GM12878 (cell line): ENCODE measurements around the gene CYBC1. TPM values are rescaled to one million over a fixed set of nuclear protein-coding genes. Genes with fewer than 3 reads are reported as not detected.

Experiments used
- ATAC-seq: fragments of 200-7000 bp; cut with Tn5 transposase; 3 replicates; pipeline ENCODE4 v1.9.1; 2020; ENCODE audit warnings: mild to moderate bottlenecking, moderate library complexity
- BruUV-seq: library from RNA; stranded (reverse); fragments of 400-500 nt; replicated peaks from 2 replicates; lab custom pipeline; 2021; lab: Mats Ljungman, UMichigan
- CTCF ChIA-PET: fragments of 300-600 bp; sonication (Branson Sonifier 250); formaldehyde crosslinking; extraction: SDS; loops from one replicate; lab custom pipeline; 2021; ENCODE audit warnings: inconsistent platforms; lab: Yijun Ruan, JAX
- POLR2A ChIA-PET: fragments of 350-600 bp; formaldehyde crosslinking; extraction: SDS; loops from one replicate; lab custom pipeline; 2021; ENCODE audit warnings: inconsistent platforms; lab: Charles Lee
- RAD21 ChIA-PET: fragments of 300-600 bp; sonication (Branson Sonifier 250); formaldehyde crosslinking; loops from one replicate; lab custom pipeline; 2023; ENCODE audit warnings: antibody characterized with exemption; ENCODE audit not compliant: unreplicated experiment; lab: Charles Lee
- SMC1A ChIA-PET: fragments of 300-600 bp; sonication (Branson Sonifier 250); formaldehyde crosslinking; loops from one replicate; lab custom pipeline; 2023; ENCODE audit not compliant: unreplicated experiment, uncharacterized antibody; lab: Charles Lee
- DNase-seq: peaks from one replicate; pipeline ENCODE4 v3.0.0-alpha.2; 2011; ENCODE audit warnings: low read depth, low spot score
- FAIRE-seq: peaks from 3 replicates; lab custom pipeline; 2011; peaks lifted over from hg19 to GRCh38; lab: Jason Lieb, UNC
- H2AFZ ChIP-seq: 2 replicates; pipeline ENCODE4 v1.6.0; 2011; ENCODE audit warnings: low read depth, low read length, control low read depth; ENCODE audit not compliant: control insufficient read depth
- H3K27ac ChIP-seq: 2 replicates; pipeline ENCODE4 v1.5.1; 2011; ENCODE audit warnings: control low read depth; ENCODE audit not compliant: control insufficient read depth, insufficient read depth
- H3K27me3 ChIP-seq, 2 experiments: replicated peaks in 1 of 2; 2 replicates each; pipeline versions ENCODE4 v1.6.0 to v1.6.1; 2011; ENCODE audit warnings: low read length in 1 of 2; ENCODE audit not compliant: control insufficient read depth in 2 of 2, insufficient read depth in 2 of 2
- H3K36me3 ChIP-seq, 2 experiments: 2 replicates each; pipeline ENCODE4 v1.5.1; 2011; ENCODE audit warnings: low read length in 1 of 2; ENCODE audit not compliant: control insufficient read depth in 2 of 2, insufficient read depth in 2 of 2
- H3K4me1 ChIP-seq: 2 replicates; pipeline ENCODE4 v1.6.1; 2011; ENCODE audit warnings: mild to moderate bottlenecking, low read length, moderate library complexity, mixed read lengths; ENCODE audit not compliant: control insufficient read depth, insufficient read depth
- H3K4me2 ChIP-seq: 2 replicates; pipeline ENCODE4 v1.6.0; 2011; ENCODE audit warnings: control low read depth; ENCODE audit not compliant: control insufficient read depth, insufficient read depth
- H3K4me3 ChIP-seq: fragments of 200-600 bp; sonication (generic); 2 replicates; pipeline ENCODE4 v1.5.1; 2016
- H3K79me2 ChIP-seq: 2 replicates; pipeline ENCODE4 v1.6.0; 2011; ENCODE audit warnings: low read length; ENCODE audit not compliant: control insufficient read depth, insufficient read depth
- H3K9ac ChIP-seq: 2 replicates; pipeline ENCODE4 v1.8.0; 2011; ENCODE audit warnings: low read length, control low read depth, mixed read lengths; ENCODE audit not compliant: control insufficient read depth, insufficient read depth
- H3K9me3 ChIP-seq: replicated peaks from 3 replicates; pipeline ENCODE4 v1.5.1; 2011; ENCODE audit warnings: mild to moderate bottlenecking, low read length; ENCODE audit not compliant: control insufficient read depth, insufficient read depth
- H4K20me1 ChIP-seq: 2 replicates; pipeline ENCODE4 v1.6.0; 2011; ENCODE audit not compliant: control insufficient read depth, insufficient read depth
- CHD2 ChIP-seq: IDR thresholded peaks from 2 replicates; pipeline ENCODE4 v1.6.1; 2011; ENCODE audit warnings: low read depth, low read length, improper control_type of control experiment, borderline replicate concordance
- CREM ChIP-seq: IDR thresholded peaks from 2 replicates; pipeline ENCODE4 v1.6.1; 2014; ENCODE audit warnings: antibody characterized with exemption, low read depth
- EED ChIP-seq: sonication (generic); IDR thresholded peaks from 2 replicates; pipeline ENCODE4 v1.6.1; 2016; ENCODE audit warnings: antibody characterized with exemption, low read depth
- FOS ChIP-seq: IDR thresholded peaks from 3 replicates; pipeline ENCODE4 v1.6.1; 2011; ENCODE audit warnings: borderline replicate concordance; ENCODE audit not compliant: insufficient read length; ENCODE audit errors: extremely low read depth
- KDM1A ChIP-seq: fragments of 200-600 bp; sonication (generic); IDR thresholded peaks from 2 replicates; pipeline ENCODE4 v1.6.1; 2016; ENCODE audit warnings: borderline replicate concordance
- MTA2 ChIP-seq: fragments of 450-650 bp; IDR thresholded peaks from 2 replicates; pipeline ENCODE4 v1.6.1; 2016; ENCODE audit warnings: low read depth, mild to moderate bottlenecking, moderate library complexity
- MXI1 ChIP-seq: fragments of 150-350 bp; IDR thresholded peaks from 2 replicates; pipeline ENCODE4 v1.6.1; 2011; ENCODE audit warnings: low read depth, mild to moderate bottlenecking, inconsistent platforms, low read length, improper control_type of control experiment
- MYC ChIP-seq: IDR thresholded peaks from 2 replicates; pipeline ENCODE4 v1.6.1; 2011; ENCODE audit warnings: mild to moderate bottlenecking, low read length, moderate library complexity, inconsistent platforms; ENCODE audit not compliant: insufficient read depth, insufficient replicate concordance, insufficient read length, severe bottlenecking
- POLR2AphosphoS5 ChIP-seq: IDR thresholded peaks from 2 replicates; pipeline ENCODE4 v1.6.1; 2011; ENCODE audit warnings: mild to moderate bottlenecking, low read length, inconsistent platforms
- RAD21 ChIP-seq: IDR thresholded peaks from 2 replicates; pipeline ENCODE4 v1.6.1; 2011; ENCODE audit warnings: mild to moderate bottlenecking, low read depth, low read length, moderate library complexity; ENCODE audit not compliant: insufficient read depth
- RAD51 ChIP-seq: fragments of 450-650 bp; IDR thresholded peaks from 2 replicates; pipeline ENCODE4 v1.6.1; 2016; ENCODE audit warnings: moderate library complexity, mild to moderate bottlenecking, inconsistent platforms
- SIN3A ChIP-seq: IDR thresholded peaks from 2 replicates; pipeline ENCODE4 v1.6.1; 2012; ENCODE audit warnings: low read depth, low read length, improper control_type of control experiment
- TCF12 ChIP-seq: IDR thresholded peaks from 2 replicates; pipeline ENCODE4 v1.6.1; 2011; ENCODE audit warnings: low read depth, mild to moderate bottlenecking, low read length
- TCF3 ChIP-seq: IDR thresholded peaks from 2 replicates; pipeline ENCODE4 v1.6.1; 2012; ENCODE audit warnings: low read depth, mild to moderate bottlenecking, low read length, borderline replicate concordance; ENCODE audit not compliant: insufficient read depth
- ZNF217 ChIP-seq: fragments of 450-650 bp; IDR thresholded peaks from 2 replicates; pipeline ENCODE4 v1.6.1; 2017; ENCODE audit warnings: antibody characterized with exemption, mild to moderate bottlenecking
- ZNF24 ChIP-seq: fragments of 450-650 bp; IDR thresholded peaks from 2 replicates; pipeline ENCODE4 v1.6.1; 2017; ENCODE audit warnings: antibody characterized with exemption, mild to moderate bottlenecking
- WGBS: methylation state at CpG from one replicate; pipeline ENCODE4 v1.1.6; 2016; ENCODE audit warnings: low lambda C conversion rate; ENCODE audit not compliant: insufficient replicate concordance, insufficient coverage; ENCODE audit errors: missing lambda C conversion rate; 5-methylcytosine and 5-hydroxymethylcytosine counted together
- in situ Hi-C: fragments of 300-500 bp; cut with MboI; formaldehyde crosslinking; loops from 9 replicates; pipeline ENCODE4 v1.14.3; 2018; ENCODE audit warnings: mixed read lengths
- intact Hi-C: fragments of 100-400 bp; cut with micrococcal nuclease; formaldehyde crosslinking; loops from one replicate; pipeline ENCODE4 v1.14.2; 2022; ENCODE audit not compliant: unreplicated experiment
- polyA plus RNA-seq, 11 experiments: library from polyadenylated mRNA; depleted of rRNA in 4 of 11; unstranded in 6 of 11; stranded (reverse) in 5 of 11; fragments of >200 nt; fragmentation: Nextera tagmentation in 4 of 11; fragmentation: Illumina TruSeq in 1 of 11; extraction: Ambion mirVana in 4 of 11; extraction: Trizol in 1 of 11; gene quantifications; 1 replicate in 1 of 11; 2 replicates in 10 of 11; pipeline versions ENCODE4 v1.2.1 to v1.2.3, GENCODE V29; 2011 to 2016; ENCODE audit warnings: inconsistent platforms in 2 of 11, missing spikeins in 2 of 11, low read depth in 1 of 11
- total RNA-seq, 4 experiments: library from RNA; depleted of rRNA in 3 of 4; stranded (reverse); fragments of >200 nt in 3 of 4; fragmentation: Illumina TruSeq in 1 of 4; extraction: Trizol in 1 of 4; gene quantifications; 2 replicates each; pipeline versions ENCODE4 v1.2.1 to v1.2.3, GENCODE V29; 2013 to 2021
- TF ChIP-seq, protein P1 (sequence below): IDR thresholded peaks from 2 replicates; pipeline ENCODE4 v1.6.1; 2011; ENCODE audit warnings: low read depth, low read length, improper control_type of control experiment, borderline replicate concordance

Gene CYBC1
- total and polyA plus RNA-seq, 10 of the 15 experiments (the other 5 are each of a cell fraction or from before 2014, with no cell fraction given): 4.2 to 162 (median 133) TPM

DNA sequence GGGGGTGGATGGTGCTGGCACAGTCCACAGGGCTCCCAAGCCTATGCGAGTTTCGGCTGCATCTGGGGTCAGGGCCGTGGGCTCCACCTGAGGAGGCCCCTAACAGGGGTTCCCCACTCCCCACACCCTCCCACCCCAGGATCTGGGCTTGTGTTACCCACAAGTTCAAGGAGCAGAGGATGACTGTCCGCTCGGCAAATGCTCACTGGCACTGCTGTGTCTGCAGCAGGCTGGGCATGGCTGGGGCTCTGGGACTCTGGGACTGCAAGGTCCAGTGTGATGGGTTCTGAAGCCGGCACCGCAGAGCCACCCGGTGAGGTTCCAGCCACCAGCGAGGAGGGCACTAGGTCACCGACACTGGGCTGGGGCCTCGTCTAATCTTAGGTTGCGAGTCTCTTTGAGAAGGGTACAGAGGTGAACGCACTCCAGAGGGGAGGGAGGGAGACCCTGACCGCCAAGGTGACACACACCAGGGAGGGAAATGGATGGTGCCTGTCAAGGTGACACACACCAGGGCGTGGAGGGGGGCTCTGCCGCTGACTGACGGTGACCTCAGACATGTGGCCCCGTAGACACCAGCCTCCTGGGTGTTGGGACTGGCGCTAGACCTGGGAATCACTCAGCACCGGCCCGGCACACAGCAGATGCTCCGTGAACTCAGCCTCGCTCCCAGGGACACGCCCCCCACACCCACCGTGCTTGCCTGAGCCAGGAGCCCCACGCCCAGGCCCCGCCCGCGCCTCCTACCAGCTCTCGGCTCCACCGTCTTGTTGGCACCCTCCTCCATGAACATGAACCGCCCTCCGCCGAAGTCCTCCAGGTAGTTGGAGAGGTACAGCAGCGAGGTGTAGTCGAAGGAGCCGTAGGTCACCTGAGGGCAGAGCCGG lies 52.9 kb downstream of the CYBC1 start:
- no peaks in the 10 kb centered on the region for H4K20me1 ChIP-seq
- in situ Hi-C loops: no loop called here
- H3K4me2 ChIP-seq: no peak overlapping the region
- no peak for DNase-seq
- intact Hi-C loops: no loop called here
- ChIA-PET CTCF (no interaction called here), RAD21 (no interaction called here), POLR2A (no interaction called here), SMC1A (no interaction called here)
- no peak overlapping the region for H3K27ac ChIP-seq
- no peaks in the 10 kb centered on the region for H3K27me3 ChIP-seq
- no peak for FAIRE-seq
- H3K79me2 ChIP-seq: no peaks in the 10 kb centered on the region
- peaks cover 4% of the 10 kb centered on the region; the same call in 1 of the 2 replicates for H3K4me1 ChIP-seq
- ATAC-seq: no peak
- no peaks in the 10 kb centered on the region for H3K9me3 ChIP-seq
- H3K36me3 ChIP-seq: peaks cover 2% of the 10 kb centered on the region in 2 experiments; a peak in 2 of 4 replicates
- TF ChIP-seq EED: no peak
- TF ChIP-seq ZNF217: no peak
- TF ChIP-seq CREM: no peak
- TF ChIP-seq KDM1A: no peak
- no peak for TF ChIP-seq POLR2AphosphoS5
- no peak for TF ChIP-seq SIN3A
- TF ChIP-seq ZNF24: no peak
- TF ChIP-seq CHD2: no peak
- no peak for TF ChIP-seq RAD21
- TF ChIP-seq, protein P1, sequence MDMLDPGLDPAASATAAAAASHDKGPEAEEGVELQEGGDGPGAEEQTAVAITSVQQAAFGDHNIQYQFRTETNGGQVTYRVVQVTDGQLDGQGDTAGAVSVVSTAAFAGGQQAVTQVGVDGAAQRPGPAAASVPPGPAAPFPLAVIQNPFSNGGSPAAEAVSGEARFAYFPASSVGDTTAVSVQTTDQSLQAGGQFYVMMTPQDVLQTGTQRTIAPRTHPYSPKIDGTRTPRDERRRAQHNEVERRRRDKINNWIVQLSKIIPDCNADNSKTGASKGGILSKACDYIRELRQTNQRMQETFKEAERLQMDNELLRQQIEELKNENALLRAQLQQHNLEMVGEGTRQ: no peak
- TF ChIP-seq TCF12: no peak
- no peak for TF ChIP-seq RAD51
- no peak for TF ChIP-seq FOS
- TF ChIP-seq MYC: no peak
- TF ChIP-seq TCF3: no peak
- TF ChIP-seq MTA2: no peak
- TF ChIP-seq MXI1: no peak
- H3K9ac ChIP-seq: no peak overlapping the region
- WGBS: 94% methylated on average over 37 of the region's 38 CpGs
- no peak overlapping the region for H3K4me3 ChIP-seq
- H2AFZ ChIP-seq: no peak overlapping the region
- no TSS peak for BruUV-seq
